GM23338 (cell line): ENCODE data around the gene MINK1.

ENCODE experiments used
- POLR2AphosphoS5 ChIP-seq: IDR thresholded peaks from 2 replicates; pipeline ENCODE4 v1.6.1; 2016; ENCODE audit warnings: antibody characterized with exemption, low read depth
- TF ChIP-seq, protein P1 (sequence below), 2 experiments: fragments of 200-600 bp in 1 of 2; sonication (generic) in 1 of 2; conservative IDR thresholded peaks; 2 replicates each; pipeline versions ENCODE4 v1.5.1 to v1.6.1; 2016 to 2017; ENCODE audit warnings: antibody characterized with exemption in 2 of 2, low read depth in 2 of 2, mild to moderate bottlenecking in 2 of 2, moderate library complexity in 1 of 2
- TF ChIP-seq, protein P2 (sequence below): IDR thresholded peaks from one replicate; pipeline ENCODE4 v1.6.1; 2018; ENCODE audit warnings: antibody characterized with exemption; ENCODE audit not compliant: unreplicated experiment

DNA sequence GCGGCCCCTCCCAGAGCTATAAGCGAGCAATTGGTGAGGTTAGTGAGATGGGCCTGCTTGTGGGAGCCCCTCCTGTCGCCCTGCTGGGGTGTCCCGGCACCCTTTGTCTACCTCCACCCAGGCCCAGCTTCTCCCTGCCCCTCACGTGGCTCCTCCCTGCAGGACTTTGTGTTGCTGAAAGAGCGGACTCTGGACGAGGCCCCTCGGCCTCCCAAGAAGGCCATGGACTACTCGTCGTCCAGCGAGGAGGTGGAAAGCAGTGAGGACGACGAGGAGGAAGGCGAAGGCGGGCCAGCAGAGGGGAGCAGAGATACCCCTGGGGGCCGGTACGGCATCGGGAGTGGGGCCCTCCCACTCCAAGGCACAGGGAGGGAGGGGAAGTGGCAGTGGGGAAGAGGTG, 60.1 kb downstream of the MINK1 start:
- TF ChIP-seq, protein P1, sequence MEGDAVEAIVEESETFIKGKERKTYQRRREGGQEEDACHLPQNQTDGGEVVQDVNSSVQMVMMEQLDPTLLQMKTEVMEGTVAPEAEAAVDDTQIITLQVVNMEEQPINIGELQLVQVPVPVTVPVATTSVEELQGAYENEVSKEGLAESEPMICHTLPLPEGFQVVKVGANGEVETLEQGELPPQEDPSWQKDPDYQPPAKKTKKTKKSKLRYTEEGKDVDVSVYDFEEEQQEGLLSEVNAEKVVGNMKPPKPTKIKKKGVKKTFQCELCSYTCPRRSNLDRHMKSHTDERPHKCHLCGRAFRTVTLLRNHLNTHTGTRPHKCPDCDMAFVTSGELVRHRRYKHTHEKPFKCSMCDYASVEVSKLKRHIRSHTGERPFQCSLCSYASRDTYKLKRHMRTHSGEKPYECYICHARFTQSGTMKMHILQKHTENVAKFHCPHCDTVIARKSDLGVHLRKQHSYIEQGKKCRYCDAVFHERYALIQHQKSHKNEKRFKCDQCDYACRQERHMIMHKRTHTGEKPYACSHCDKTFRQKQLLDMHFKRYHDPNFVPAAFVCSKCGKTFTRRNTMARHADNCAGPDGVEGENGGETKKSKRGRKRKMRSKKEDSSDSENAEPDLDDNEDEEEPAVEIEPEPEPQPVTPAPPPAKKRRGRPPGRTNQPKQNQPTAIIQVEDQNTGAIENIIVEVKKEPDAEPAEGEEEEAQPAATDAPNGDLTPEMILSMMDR (conservative IDR thresholded peaks at IDR 0.05; ENCODE audit: low read depth in 2 of 2): no peak
- TF ChIP-seq POLR2AphosphoS5: no peak
- TF ChIP-seq, protein P2, sequence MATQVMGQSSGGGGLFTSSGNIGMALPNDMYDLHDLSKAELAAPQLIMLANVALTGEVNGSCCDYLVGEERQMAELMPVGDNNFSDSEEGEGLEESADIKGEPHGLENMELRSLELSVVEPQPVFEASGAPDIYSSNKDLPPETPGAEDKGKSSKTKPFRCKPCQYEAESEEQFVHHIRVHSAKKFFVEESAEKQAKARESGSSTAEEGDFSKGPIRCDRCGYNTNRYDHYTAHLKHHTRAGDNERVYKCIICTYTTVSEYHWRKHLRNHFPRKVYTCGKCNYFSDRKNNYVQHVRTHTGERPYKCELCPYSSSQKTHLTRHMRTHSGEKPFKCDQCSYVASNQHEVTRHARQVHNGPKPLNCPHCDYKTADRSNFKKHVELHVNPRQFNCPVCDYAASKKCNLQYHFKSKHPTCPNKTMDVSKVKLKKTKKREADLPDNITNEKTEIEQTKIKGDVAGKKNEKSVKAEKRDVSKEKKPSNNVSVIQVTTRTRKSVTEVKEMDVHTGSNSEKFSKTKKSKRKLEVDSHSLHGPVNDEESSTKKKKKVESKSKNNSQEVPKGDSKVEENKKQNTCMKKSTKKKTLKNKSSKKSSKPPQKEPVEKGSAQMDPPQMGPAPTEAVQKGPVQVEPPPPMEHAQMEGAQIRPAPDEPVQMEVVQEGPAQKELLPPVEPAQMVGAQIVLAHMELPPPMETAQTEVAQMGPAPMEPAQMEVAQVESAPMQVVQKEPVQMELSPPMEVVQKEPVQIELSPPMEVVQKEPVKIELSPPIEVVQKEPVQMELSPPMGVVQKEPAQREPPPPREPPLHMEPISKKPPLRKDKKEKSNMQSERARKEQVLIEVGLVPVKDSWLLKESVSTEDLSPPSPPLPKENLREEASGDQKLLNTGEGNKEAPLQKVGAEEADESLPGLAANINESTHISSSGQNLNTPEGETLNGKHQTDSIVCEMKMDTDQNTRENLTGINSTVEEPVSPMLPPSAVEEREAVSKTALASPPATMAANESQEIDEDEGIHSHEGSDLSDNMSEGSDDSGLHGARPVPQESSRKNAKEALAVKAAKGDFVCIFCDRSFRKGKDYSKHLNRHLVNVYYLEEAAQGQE: no peak
